Upper lobe of left lung (tissue), 4 donors: ENCODE results near the gene ARTN.

ENCODE experiments used
- EP300 ChIP-seq, 4 donors: sonication (generic); formaldehyde crosslinking; IDR thresholded peaks; one replicate each; pipeline ENCODE4 v1.5.1; 2017; ENCODE audit warnings: antibody characterized with exemption in 4 of 4, control low read depth in 2 of 4
- POLR2A ChIP-seq, 4 donors: fragments of 450-650 bp; IDR thresholded peaks; one replicate each; pipeline ENCODE4 v1.5.1; 2016 to 2017; ENCODE audit warnings: antibody characterized with exemption in 4 of 4, mild to moderate bottlenecking in 2 of 4
- POLR2AphosphoS5 ChIP-seq, 2 donors: sonication (generic); formaldehyde crosslinking; IDR thresholded peaks; one replicate each; pipeline ENCODE4 v1.5.1; 2017; ENCODE audit warnings: antibody characterized with exemption in 2 of 2
- TF ChIP-seq, protein P1 (sequence below), 6 experiments: fragments of 450-650 bp in 4 of 6; fragments of 200-600 bp in 2 of 6; sonication (generic) in 2 of 6; IDR thresholded peaks; one replicate each; pipeline ENCODE4 v1.5.1; 2016 to 2019; ENCODE audit warnings: antibody characterized with exemption in 6 of 6

DNA sequence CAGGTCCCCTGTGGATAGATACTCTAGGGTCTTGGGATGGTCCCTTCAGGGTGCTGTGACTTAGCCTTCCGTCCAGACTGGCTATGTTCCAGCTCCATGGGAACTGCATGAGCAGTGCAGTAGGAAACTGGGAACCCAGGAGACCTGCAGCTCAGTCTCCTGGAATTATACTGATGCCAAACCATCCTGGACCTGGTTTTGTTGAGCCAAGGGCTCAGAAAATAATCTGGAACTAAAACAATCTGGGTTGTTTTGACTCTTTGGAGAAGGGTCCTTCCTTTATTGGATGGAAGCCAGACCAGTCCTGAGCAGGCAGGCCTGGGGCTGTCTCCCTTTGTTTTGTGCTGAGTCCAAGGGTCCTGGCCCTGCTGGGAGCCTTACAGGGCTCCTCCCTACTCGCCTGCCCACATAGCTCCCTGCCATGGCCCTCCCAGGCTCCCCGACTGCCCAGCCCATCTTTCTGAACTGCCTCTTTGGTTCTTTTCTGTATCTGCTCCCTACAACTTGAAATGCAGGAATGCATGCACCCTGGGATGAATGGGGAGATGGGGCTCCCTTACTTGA lies 14.4 kb downstream of the ARTN start:
- TF ChIP-seq, protein P1, sequence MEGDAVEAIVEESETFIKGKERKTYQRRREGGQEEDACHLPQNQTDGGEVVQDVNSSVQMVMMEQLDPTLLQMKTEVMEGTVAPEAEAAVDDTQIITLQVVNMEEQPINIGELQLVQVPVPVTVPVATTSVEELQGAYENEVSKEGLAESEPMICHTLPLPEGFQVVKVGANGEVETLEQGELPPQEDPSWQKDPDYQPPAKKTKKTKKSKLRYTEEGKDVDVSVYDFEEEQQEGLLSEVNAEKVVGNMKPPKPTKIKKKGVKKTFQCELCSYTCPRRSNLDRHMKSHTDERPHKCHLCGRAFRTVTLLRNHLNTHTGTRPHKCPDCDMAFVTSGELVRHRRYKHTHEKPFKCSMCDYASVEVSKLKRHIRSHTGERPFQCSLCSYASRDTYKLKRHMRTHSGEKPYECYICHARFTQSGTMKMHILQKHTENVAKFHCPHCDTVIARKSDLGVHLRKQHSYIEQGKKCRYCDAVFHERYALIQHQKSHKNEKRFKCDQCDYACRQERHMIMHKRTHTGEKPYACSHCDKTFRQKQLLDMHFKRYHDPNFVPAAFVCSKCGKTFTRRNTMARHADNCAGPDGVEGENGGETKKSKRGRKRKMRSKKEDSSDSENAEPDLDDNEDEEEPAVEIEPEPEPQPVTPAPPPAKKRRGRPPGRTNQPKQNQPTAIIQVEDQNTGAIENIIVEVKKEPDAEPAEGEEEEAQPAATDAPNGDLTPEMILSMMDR (IDR thresholded peaks at IDR 0.05): no peak
- TF ChIP-seq EP300 (IDR thresholded peaks at IDR 0.05) (no peak), POLR2A (IDR thresholded peaks at IDR 0.05) (no peak), POLR2AphosphoS5 (IDR thresholded peaks at IDR 0.05) (no peak)
